Activated T-cell treated with anti-CD3 and anti-CD28 coated beads, Interleukin-2, amount 50 U/mL, for 24 hours (primary cell): ENCODE measurements around the gene SH3PXD2B.
A peak's percentile ranks its signal among the peaks of the same experiment; 100 is the strongest.
"Not testable (repeated sequence)": the region's sequence is repeated elsewhere in the genome, so short reads cannot be mapped to it uniquely, and the experiment has no call there.

ENCODE experiments used
- DNase-seq: peaks from one replicate; pipeline ENCODE4 v3.0.0-alpha.2; 2020
- H3K27ac Mint-ChIP-seq: 2 replicates; pipeline ENCODE4 v1.8.0; 2020; ENCODE audit warnings: mild to moderate bottlenecking, mixed read lengths
- H3K27me3 Mint-ChIP-seq: 2 replicates; pipeline ENCODE4 v1.8.0; 2020; ENCODE audit warnings: mixed read lengths
- H3K36me3 Mint-ChIP-seq: 2 replicates; pipeline ENCODE4 v1.8.0; 2020; ENCODE audit warnings: low read depth, mixed read lengths
- H3K4me1 Mint-ChIP-seq: 2 replicates; pipeline ENCODE4 v1.8.0; 2020; ENCODE audit warnings: low read depth, mixed read lengths
- H3K4me3 Mint-ChIP-seq: 2 replicates; pipeline ENCODE4 v1.8.0; 2020; ENCODE audit warnings: mild to moderate bottlenecking, moderate library complexity, mixed read lengths
- H3K9me3 Mint-ChIP-seq: 2 replicates; pipeline ENCODE4 v1.8.0; 2020; ENCODE audit warnings: mixed read lengths

SH3PXD2B gene

DNA sequence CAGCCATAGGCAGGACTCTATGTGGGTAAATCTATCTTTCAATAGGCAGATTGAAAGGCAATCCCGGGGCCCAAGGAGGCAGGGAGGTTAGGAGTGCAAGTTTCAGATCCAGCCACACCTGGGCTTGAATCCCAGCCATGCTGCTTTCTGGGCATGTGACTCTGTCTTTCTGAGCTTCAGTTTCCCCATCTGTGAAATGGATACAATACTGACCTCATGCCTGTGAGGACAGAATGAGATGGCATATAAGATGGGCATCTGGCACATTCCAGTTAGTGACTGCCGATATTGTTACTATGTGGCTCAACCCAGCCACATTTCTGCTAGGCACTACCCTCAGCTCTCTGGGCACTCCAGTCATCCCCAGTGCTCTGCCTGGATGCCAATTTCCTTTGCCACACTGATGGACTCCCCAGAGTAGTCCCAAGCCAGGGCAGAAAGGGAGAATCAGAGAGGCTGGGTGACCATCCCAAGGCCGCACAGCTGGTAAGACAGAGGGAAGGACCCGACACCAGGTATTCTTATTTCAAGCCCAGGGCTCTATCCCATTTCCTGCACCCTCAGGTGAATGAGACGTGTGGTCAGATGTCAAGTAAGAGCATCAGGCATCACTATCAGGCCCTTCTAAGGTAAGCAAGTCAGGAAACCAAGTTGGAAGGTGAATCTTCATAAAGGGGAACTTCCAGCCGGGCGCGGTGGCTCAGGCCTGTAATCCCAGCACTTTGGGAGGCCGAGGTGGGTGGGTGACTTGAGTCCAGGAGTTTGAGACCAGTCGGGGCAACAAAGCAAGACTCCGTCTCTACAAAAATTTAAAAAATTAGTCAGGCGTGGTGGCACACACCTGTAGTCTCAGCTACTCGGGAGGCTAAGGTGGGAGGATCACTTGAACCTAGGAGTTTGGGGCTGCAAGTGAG, 38.7 kb downstream of the SH3PXD2B start:
- Mint-ChIP-seq H3K27ac (no peak overlapping the region), H3K4me1 (peaks cover 27% of the 10 kb centered on the region), H3K36me3 (no peaks in the 10 kb centered on the region), H3K4me3 (no peak overlapping the region), H3K9me3 (no peaks in the 10 kb centered on the region), H3K27me3 (peaks cover 28% of the 10 kb centered on the region)
- no peak for DNase-seq

DNA sequence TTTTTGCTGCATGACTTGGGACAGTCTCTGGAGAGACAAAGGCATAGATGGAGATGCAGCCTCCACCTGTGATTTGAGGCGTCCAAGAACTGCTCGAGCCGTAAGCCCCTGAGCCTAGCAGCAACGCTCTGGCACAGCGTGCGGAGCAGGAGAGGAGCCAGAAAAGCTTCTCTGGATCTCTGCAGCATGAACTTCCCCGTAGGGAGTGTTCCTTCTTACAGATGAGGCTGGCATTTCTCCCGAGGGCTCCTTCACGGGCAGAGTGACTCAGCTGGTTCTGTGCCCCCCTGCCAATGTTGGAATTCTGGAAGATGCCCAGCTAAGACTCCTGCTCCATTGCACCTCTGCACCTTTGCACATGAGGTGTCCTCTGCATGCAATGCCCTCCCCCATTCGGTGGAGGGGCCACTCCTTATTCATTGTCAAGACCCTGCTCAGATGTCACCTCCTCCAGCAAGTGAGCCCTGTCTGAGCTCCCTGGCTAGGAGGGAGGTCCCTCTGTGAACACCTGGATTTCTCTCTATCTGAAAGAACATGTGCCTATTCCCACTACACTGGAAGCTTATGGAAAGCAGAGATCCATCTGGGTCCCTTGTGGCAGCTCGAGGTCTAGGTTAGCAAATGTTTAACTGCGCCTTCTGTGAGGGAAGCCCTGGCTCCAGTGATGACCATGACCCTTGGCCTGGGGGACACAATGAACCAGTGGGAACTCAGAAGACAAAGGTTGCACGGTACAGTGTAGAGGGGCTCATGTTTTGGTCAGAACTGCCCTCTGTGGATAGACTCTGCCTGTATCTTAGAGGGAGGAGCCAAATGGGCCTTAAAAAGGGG, 39.6 kb downstream of the SH3PXD2B start:
- no peak overlapping the region for H3K4me3 Mint-ChIP-seq
- H3K9me3 Mint-ChIP-seq = peaks cover 2% of the 10 kb centered on the region
- no peak overlapping the region for H3K27ac Mint-ChIP-seq
- peaks cover 33% of the 10 kb centered on the region for H3K27me3 Mint-ChIP-seq
- DNase-seq = no peak
- peaks cover 34% of the 10 kb centered on the region for H3K4me1 Mint-ChIP-seq
- H3K36me3 Mint-ChIP-seq = no peaks in the 10 kb centered on the region

DNA sequence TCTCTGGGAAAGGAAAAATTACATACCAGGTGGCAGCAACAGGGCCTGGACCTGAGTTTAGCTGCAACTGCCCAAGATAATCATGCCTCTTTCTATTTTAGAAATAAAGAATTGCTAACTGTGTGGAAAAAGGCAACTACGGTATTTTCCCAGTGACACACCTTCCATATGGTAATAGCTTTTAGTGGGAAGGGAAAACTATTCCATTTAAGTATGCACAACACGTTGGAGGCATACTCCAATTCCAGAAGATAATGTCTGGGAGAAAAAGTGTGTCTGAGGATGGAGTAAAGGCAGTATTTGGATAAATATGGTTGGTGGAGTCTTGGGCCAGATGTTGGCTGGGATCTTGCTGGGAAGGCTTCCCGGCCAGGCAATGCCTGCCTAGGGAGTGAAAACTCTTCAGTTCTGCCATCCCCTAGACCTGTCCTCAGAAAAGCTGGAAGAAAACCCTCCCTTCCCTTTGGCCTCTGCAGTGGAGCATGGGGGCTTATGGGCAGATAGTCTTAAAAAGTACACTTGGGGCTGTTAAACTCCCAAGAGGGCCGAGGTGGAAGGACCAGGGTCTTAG, 40.6 kb downstream of the SH3PXD2B start:
- no peak overlapping the region for H3K4me3 Mint-ChIP-seq
- no peak for DNase-seq
- H3K36me3 Mint-ChIP-seq = no peaks in the 10 kb centered on the region
- H3K27ac Mint-ChIP-seq = no peak overlapping the region
- peaks cover 34% of the 10 kb centered on the region for H3K4me1 Mint-ChIP-seq
- H3K27me3 Mint-ChIP-seq = peaks cover 40% of the 10 kb centered on the region
- peaks cover 2% of the 10 kb centered on the region for H3K9me3 Mint-ChIP-seq

DNA sequence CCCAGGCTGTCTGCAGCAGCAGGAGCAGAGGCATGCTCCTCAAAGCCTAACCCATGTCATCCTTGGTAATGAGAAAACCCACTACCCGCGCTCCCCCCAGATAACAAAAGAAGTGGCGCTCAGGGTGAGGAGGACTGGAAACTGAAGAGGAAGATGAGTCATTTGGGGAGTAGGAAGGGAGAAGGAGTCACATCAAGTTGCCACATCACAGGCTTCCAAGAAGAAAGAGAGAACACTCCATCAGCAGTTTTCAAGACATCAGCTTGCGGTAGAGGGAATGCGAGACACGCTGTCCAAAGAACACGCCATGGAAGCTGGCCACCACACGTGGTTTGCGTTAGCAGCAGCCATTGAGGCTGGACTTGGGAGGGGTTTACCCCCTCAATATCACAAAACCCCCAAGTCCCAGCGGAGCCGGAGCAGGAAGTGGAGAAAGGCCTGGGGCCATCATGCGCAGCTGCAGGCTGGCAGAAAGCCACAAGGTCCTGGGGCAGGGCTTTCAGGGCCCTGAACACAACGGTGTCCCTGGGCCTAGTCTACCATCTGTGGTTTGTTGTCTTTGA, 41.5 kb downstream of the SH3PXD2B start:
- Mint-ChIP-seq H3K27ac (peak overlapping the region; percentile 12), H3K4me1 (peaks cover 34% of the 10 kb centered on the region), H3K4me3 (no peak overlapping the region), H3K36me3 (no peaks in the 10 kb centered on the region), H3K9me3 (peaks cover 2% of the 10 kb centered on the region), H3K27me3 (peaks cover 43% of the 10 kb centered on the region)
- DNase-seq = peak; percentile 33

DNA sequence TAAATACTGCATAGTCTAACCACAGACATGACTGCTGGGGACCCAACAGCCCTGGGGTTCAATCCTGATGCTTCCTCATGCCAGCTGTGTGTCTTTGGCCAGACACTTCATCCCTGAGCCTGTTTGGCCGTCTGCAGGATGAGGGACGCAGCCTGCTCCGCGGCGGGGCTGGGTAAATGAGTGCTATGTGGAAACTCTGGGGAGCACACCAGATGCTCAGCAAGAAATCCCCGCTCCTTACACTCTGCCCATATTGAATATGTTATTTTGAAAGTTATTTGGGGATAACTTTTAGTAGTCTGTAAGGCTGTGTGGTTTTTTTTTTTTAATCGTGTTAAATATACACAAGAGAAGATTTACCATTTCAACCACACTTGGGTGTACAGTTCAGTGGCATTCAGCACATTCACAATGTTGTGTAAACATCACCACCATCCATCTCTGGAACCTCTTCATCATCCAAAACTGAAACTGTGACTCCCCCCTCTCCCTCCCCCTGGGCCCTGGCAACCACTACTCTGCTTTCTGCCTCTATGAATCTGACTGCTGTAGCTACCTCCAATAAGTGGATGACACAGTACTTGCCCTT, 42.7 kb downstream of the SH3PXD2B start:
- H3K27ac Mint-ChIP-seq = peak overlapping the region; percentile 29
- H3K27me3 Mint-ChIP-seq = peaks cover 46% of the 10 kb centered on the region
- no peak overlapping the region for H3K4me3 Mint-ChIP-seq
- H3K36me3 Mint-ChIP-seq = no peaks in the 10 kb centered on the region
- peaks cover 34% of the 10 kb centered on the region for H3K4me1 Mint-ChIP-seq
- peak; percentile 37 for DNase-seq
- H3K9me3 Mint-ChIP-seq = peaks cover 2% of the 10 kb centered on the region

DNA sequence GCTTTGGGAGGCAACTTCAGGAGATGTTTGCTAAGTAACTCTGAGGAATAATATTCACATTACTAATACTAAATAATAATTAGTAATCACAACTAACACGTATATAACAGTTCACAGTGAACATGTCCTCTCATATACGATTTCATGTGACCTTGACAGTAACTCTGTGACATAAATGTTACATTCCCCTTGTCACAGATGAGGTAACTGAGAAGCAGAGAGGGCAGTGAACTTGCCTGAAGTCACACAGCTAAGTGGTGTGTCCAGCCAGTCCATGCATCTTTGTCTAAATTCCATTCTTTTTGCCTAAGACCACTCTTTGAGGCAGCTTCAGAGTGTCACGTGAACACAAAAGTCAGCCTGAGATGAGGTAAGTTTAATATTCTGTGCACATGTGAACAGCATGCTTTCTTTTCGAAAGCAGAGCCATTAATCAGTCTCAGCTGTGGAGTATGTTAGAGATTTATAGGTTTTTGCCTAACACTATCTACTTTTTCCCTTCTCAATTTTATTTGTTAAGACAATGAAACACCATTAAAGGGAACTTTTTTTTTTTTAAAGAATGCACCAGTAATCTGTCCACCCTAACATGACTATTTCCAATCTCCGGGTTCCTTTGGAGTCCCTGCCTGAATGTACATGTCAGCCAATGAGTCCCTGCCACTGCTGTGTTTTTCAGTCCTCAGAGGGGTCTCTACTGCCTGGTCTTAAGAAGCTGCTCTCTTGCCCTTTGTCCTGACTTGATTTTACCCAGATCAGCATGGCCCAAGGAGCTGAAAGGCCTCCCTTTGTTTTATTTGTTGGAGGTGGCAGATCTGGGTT, 43.5 kb downstream of the SH3PXD2B start:
- DNase-seq = no peak
- H3K27me3 Mint-ChIP-seq = peaks cover 47% of the 10 kb centered on the region

DNA sequence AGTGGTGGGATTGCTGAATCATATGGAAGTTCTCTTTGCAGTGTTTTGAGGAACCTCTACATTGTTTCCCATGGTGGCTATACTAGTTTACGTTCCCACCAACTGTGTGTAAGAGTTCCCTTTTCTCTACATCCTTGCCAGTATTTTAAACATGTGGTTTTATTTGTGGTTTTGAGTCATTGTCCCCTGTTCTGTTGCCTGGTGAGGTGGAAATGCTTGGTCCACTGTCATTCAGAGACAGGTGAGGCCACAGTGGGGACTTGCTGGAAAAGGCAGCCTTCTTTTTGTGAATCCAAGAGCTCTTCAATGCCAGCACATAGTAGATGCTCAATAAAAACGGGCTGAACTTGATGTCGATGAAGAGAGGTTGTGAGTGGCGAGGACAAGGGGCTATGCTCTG, 44.2 kb downstream of the SH3PXD2B start:
- peaks cover 2% of the 10 kb centered on the region for H3K9me3 Mint-ChIP-seq
- no peak for DNase-seq
- peaks cover 34% of the 10 kb centered on the region for H3K4me1 Mint-ChIP-seq
- H3K4me3 Mint-ChIP-seq = no peak overlapping the region
- H3K27ac Mint-ChIP-seq = no peak overlapping the region
- H3K27me3 Mint-ChIP-seq = peaks cover 49% of the 10 kb centered on the region
- no peaks in the 10 kb centered on the region for H3K36me3 Mint-ChIP-seq

More for the DNA sequence above, 43.5 kb downstream of the SH3PXD2B start:
- no peak overlapping the region for H3K4me3 Mint-ChIP-seq
- no peaks in the 10 kb centered on the region for H3K36me3 Mint-ChIP-seq
- peaks cover 34% of the 10 kb centered on the region for H3K4me1 Mint-ChIP-seq
- no peak overlapping the region for H3K27ac Mint-ChIP-seq
- peaks cover 2% of the 10 kb centered on the region for H3K9me3 Mint-ChIP-seq

DNA sequence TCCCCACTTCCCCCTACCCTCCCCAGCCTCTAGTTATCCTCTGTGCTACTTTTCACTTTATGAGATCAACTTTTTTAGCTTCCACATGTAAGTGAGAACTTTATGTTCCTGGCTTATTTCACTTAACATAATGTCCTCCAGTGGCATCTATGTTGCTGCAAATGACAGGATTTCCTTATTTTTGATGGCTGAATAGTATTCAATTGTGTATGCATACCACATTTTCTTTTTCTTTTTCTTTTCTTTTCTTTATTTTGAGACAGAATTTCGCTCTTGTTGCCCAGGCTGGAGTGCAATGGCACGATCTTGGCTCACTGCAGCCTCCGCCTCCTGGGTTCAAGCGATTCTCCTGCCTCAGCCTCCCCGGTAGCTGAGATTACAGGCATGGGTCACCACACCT, 44.8 kb downstream of the SH3PXD2B start:
- Mint-ChIP-seq H3K4me1 (peaks cover 34% of the 10 kb centered on the region), H3K27me3 (peaks cover 51% of the 10 kb centered on the region)
- H3K36me3 Mint-ChIP-seq, H3K27ac Mint-ChIP-seq, DNase-seq, H3K9me3 Mint-ChIP-seq, H3K4me3 Mint-ChIP-seq: not testable (repeated sequence)

DNA sequence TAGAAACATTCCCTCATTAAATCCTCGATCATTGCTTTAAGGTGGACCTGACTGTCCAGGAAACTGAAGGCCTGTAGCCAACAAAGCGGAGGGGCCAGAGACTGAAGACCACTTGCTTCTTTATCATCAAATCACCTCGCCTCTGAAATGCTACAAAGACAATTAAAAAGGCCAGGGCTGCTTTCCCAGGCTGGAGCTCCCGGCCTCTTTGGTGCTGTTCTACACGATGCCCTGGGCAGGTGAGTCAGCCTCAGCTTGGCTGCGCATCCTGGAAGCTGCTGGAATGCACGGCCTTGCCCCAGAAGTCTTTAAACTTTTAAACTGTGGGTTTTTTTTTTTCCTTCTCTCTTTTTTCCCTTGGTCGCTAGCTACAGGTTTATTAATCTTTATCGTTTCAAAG, 46.5 kb downstream of the SH3PXD2B start:
- DNase-seq = no peak
- Mint-ChIP-seq H3K27me3 (peaks cover 53% of the 10 kb centered on the region), H3K4me3 (no peak overlapping the region), H3K36me3 (no peaks in the 10 kb centered on the region), H3K4me1 (peaks cover 27% of the 10 kb centered on the region), H3K27ac (no peak overlapping the region), H3K9me3 (peaks cover 2% of the 10 kb centered on the region)

DNA sequence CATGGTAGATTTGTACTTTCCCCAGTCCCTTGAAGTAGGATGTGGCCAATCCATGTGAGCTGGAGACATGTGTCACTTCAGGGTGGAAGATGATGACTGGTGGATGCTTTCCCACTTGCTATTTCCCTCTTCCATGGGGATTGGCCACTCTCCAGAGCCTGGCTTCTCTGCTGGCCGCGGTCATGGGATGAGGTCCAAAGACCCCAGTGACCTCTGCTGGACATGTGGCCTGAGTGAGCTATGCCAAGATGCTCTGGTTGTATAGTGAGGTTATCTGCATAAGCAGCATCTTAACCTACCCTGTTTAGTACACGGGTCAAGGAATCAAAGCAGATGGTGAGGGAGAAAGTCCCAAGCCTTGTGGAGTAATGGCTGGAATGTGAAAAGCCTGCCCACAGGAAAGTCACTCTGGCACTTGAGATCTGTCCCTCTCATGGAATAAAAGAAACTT, 47.1 kb downstream of the SH3PXD2B start:
- peaks cover 21% of the 10 kb centered on the region for H3K4me1 Mint-ChIP-seq
- no peaks in the 10 kb centered on the region for H3K36me3 Mint-ChIP-seq
- no peak overlapping the region for H3K4me3 Mint-ChIP-seq
- peaks cover 52% of the 10 kb centered on the region for H3K27me3 Mint-ChIP-seq
- H3K27ac Mint-ChIP-seq = no peak overlapping the region
- DNase-seq = no peak
- peaks cover 2% of the 10 kb centered on the region for H3K9me3 Mint-ChIP-seq

DNA sequence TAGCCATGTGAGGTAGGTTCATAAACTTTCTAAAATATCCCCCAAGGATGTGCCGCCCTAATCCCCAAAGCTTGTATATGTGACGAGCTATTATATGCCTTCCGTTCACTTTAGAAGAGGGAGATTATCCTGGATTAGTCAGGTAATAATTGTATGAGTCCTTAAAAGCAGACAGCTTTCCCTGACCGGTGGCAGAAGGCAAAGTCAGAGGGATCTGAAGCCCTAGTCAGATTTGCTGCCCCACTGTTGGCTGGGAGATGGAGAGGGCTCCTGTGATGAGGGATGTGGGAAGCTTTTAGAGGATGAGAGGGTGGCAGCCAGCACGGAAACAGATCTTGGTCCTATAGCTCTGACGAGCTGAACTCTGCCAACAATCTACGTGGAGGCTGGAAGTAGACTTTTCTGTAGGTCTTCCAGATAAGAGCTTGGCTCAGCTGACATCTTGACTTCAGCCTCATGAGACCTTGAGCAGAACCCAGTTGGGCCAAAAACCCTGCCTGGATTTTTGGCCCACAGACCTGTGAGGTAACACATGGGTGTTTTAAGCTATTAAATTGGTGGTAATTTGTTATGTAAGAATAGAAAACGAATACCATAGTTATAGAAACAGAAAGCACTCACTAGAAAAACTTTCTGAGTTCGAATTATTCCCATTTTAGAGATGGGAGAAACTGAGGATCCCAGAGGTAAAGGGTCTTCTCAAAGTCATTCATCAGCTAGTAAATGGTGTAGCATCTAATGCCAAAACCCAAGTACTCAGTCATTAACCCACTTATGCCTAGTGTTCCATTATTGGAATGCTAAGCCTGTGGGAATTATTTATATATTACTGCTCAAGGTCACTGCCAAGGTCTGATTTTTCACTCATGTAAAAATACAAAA, 48.9 kb downstream of the SH3PXD2B start:
- H3K4me1 Mint-ChIP-seq = peaks cover 6% of the 10 kb centered on the region
- peaks cover 2% of the 10 kb centered on the region for H3K9me3 Mint-ChIP-seq
- H3K27me3 Mint-ChIP-seq = peaks cover 54% of the 10 kb centered on the region
- H3K4me3 Mint-ChIP-seq = no peak overlapping the region
- H3K27ac Mint-ChIP-seq = no peak overlapping the region
- no peaks in the 10 kb centered on the region for H3K36me3 Mint-ChIP-seq
- no peak for DNase-seq

DNA sequence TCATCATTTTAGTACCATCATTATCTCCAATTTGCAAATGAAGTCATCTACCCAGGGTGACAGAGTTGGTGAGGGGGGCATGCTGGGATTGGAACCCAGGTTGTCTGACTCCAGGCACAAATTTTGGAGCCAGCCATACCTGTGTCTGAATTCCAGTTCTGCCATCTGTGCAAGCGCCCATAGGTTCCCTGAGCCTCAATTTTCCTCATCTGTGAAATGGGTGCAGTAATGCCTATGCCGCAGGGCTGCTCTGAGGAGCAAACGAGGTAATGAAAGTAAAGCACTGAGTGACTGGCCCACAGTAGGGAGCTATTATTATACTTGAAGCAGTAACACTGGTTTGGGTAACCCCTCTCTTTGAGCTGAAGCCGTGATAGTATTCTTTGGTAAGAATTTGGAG, 49.6 kb downstream of the SH3PXD2B start:
- H3K4me1 Mint-ChIP-seq = no peaks in the 10 kb centered on the region
- H3K4me3 Mint-ChIP-seq = no peak overlapping the region
- H3K27ac Mint-ChIP-seq = no peak overlapping the region
- no peaks in the 10 kb centered on the region for H3K9me3 Mint-ChIP-seq
- H3K36me3 Mint-ChIP-seq = no peaks in the 10 kb centered on the region
- DNase-seq = no peak
- H3K27me3 Mint-ChIP-seq = peaks cover 52% of the 10 kb centered on the region

DNA sequence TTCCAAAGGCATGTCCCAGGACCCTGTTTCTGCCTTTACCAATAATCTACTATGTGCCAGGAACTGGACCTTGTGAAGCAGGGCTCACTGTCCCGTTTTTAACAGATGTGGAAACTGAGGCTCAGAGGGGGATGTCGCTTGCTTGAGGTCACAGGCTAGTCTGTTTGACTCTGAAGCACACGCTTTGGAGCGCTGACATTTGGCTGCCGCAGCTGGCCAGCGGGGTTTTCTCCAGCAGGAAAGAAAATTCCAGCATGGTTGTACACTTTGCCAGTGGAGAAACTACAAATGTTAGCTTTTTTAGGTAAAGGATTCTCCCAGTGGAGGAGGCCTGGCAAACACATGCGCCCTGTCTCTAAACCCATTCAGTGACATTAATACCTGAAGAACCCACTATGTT, 50.5 kb downstream of the SH3PXD2B start:
- H3K9me3 Mint-ChIP-seq = no peaks in the 10 kb centered on the region
- H3K36me3 Mint-ChIP-seq = no peaks in the 10 kb centered on the region
- peaks cover 48% of the 10 kb centered on the region for H3K27me3 Mint-ChIP-seq
- no peak overlapping the region for H3K4me3 Mint-ChIP-seq
- no peaks in the 10 kb centered on the region for H3K4me1 Mint-ChIP-seq
- H3K27ac Mint-ChIP-seq = no peak overlapping the region
- DNase-seq = no peak
